LNCaP clone FGC (cell line): ENCODE measurements around the gene SLC39A11.
"Not testable (repeated sequence)": the region's sequence is repeated elsewhere in the genome, so short reads cannot be mapped to it uniquely, and the experiment has no call there.

Source experiments
- DNase-seq: peaks from one replicate; pipeline ENCODE4 v3.0.0-alpha.2; 2011; ENCODE audit warnings: low read depth
- H3K4me3 ChIP-seq: 2 replicates; pipeline ENCODE4 v1.5.1; 2011; ENCODE audit warnings: mild to moderate bottlenecking, low read depth, low read length, control low read depth
- TF ChIP-seq, protein P1 (sequence below): IDR thresholded peaks from 2 replicates; pipeline ENCODE4 v1.5.1; 2012; ENCODE audit warnings: mild to moderate bottlenecking; ENCODE audit not compliant: control insufficient read depth, insufficient read depth; ENCODE audit errors: extremely low read depth

Gene SLC39A11

DNA sequence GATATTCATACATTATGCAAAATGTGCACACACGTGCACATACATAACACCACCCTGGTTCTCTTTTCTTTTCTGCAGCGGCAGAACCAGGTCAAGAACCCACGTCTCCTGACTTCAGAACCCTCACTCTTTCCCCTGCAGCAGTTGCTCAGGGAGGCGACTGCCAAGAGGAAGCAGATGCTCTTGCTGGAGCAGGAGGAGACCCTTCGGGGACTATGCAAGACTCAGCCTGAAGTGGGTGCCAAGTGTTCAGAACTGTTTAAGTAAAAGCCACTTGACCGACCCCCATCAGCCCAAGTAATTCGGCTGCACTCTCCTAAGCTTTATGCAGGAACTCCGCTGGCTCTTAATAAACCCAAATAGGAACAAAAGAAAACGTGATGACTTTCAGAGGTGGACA is 193.8 kb downstream of the SLC39A11 start:
- DNase-seq = no peak
- no peak overlapping the region for H3K4me3 ChIP-seq
- TF ChIP-seq, protein P1, sequence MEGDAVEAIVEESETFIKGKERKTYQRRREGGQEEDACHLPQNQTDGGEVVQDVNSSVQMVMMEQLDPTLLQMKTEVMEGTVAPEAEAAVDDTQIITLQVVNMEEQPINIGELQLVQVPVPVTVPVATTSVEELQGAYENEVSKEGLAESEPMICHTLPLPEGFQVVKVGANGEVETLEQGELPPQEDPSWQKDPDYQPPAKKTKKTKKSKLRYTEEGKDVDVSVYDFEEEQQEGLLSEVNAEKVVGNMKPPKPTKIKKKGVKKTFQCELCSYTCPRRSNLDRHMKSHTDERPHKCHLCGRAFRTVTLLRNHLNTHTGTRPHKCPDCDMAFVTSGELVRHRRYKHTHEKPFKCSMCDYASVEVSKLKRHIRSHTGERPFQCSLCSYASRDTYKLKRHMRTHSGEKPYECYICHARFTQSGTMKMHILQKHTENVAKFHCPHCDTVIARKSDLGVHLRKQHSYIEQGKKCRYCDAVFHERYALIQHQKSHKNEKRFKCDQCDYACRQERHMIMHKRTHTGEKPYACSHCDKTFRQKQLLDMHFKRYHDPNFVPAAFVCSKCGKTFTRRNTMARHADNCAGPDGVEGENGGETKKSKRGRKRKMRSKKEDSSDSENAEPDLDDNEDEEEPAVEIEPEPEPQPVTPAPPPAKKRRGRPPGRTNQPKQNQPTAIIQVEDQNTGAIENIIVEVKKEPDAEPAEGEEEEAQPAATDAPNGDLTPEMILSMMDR = no peak

DNA sequence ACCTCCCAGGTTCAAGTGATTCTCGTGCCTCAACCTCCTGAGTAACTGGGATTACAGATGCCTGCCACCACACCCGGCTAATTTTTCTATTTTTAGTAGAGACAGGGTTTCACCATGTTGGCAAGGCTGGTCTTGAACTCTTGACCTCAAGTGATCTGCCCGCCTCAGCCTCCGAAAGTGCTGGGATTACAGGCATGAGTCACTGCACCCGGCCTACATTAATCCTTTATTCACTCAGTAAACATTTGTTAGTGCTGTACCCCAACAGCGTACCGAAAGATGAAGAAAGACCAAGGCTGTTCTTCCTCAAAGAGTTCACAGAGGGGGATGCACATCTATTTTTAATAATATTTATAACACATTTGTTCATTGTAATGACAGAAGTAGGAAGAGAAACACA is 196.2 kb downstream of the SLC39A11 start:
- H3K4me3 ChIP-seq, DNase-seq: not testable (repeated sequence)

DNA sequence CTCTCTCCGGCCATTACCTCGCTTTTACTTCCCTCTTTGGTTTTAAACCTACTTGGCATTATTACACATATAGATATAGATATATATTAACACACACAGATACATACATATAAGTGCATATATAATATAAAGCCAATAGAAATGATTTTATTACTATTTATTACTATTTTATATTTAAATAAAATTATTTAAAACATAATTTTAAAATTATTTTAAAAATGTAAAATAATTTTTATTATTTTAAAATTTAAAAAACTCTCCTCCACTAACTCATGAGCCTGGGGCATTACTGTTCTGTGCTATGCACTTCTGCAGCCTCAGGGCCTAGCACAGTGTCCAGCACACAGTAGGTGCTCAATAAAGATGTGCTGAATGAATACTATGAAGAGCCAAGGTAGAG is 200.9 kb downstream of the SLC39A11 start:
- DNase-seq = no peak
- H3K4me3 ChIP-seq = no peak overlapping the region
- TF ChIP-seq, protein P1 = no peak

DNA sequence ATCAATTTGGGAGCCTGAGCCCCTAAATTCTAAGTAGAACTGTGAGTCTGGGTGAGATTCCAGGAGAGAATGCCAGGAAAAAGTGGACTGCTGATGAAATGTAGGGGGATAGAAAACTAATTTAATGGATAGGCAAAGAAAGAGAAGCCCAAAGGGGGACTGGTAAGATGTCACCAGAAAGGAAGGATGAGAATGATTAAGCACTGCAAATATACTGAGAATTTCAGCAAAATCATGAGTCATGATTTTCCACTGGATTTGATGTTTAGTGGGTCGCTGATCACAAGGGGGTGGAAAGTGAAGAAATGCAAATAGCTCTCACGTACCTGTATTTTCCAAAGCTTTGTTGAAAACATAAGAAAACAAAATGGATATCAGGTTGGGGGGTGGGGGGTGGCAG is 201.8 kb downstream of the SLC39A11 start:
- no peak overlapping the region for H3K4me3 ChIP-seq
- TF ChIP-seq, protein P1 = no peak
- no peak for DNase-seq

DNA sequence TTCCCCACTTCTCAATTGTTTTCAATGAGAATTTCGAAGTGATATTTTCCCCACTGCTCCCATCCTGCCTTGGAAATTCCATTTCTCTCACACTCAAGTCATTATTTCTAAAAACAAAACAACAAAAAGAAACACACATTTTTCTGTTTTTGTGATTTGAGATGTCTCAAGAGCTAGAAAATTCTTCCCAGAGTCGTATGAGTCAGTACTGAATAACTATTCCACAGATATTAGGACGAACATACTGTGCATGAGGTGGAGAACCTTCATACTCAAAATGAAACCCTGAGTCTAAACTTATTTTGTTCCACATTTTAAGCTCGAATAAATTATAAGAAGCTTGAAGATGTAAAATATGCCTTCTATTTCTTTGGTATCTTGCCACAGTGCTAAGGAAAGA is 204.6 kb downstream of the SLC39A11 start:
- H3K4me3 ChIP-seq = no peak overlapping the region
- TF ChIP-seq, protein P1 = no peak

DNA sequence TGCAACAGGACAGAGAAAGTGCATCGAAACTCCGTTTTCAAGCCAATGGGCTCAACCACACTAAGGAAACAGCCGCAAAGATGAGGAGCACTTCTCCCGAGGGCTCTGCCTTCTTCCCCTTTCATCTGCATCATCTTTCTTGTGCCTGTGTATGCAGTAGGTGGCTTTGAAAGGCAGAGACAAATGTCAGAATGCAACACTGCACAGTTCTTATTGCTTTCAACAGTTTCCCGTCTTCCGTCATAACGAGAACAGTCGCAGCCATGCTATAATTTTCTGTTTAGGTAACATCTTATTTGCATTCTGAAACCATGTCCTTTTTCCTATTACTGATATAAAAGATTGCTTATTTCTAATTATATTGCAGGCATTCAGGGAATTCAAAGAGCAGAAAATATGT is 205.2 kb downstream of the SLC39A11 start:
- no peak overlapping the region for H3K4me3 ChIP-seq
- DNase-seq = no peak
- TF ChIP-seq, protein P1 = no peak

More for the DNA sequence above, 204.6 kb downstream of the SLC39A11 start:
- no peak for DNase-seq

DNA sequence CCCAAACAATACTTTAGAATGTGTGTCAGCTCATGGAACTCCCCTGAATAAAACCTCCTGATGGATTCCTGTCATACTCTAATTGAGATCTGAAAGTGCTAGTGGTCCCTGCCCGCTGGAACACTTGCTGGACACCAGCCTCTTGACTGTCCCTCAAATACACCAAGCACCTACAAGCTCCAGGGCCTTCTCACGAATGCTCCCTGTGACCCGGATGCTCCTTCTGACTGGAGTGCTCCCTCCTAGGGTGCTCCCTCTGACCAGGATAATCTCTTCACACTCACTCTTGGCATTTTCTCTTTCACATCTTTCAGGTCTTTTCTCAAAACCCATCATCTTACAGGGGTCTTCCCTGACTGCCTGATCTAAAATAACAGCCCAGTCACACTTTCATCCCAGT is 205.9 kb downstream of the SLC39A11 start:
- no peak for DNase-seq
- TF ChIP-seq, protein P1 = no peak
- H3K4me3 ChIP-seq = no peak overlapping the region
